GM19452 (cell line): ENCODE data around the gene TTC34.

Experiments used
- ATAC-seq: cut with Tn5 transposase; IDR thresholded peaks from one replicate; pipeline ENCODE4 v1.9.1; 2021; ENCODE audit not compliant: unreplicated experiment

Gene TTC34

GRCh38 chr1:2801535-2802291 lies at the start of gene TTC34:
TTC34 (minus strand) TSS chr1:2801693; CDS start chr1:2800827, 866 bp downstream.
- ATAC-seq: no peak

- ATAC-seq: no peak
These were observed 49.0 kb upstream of the TTC34 start for GRCh38 chr1:2850502-2850901.

GRCh38 chr1:2848006-2848670 lies 46.6 kb upstream of the TTC34 start:
- no peak for ATAC-seq

- ATAC-seq: no peak
These were observed 45.8 kb upstream of the TTC34 start for GRCh38 chr1:2847086-2847985.

- ATAC-seq: no peak
These were observed 44.4 kb upstream of the TTC34 start for GRCh38 chr1:2845869-2846268.

GRCh38 chr1:2840036-2840809 lies 38.7 kb upstream of the TTC34 start:
- no peak for ATAC-seq

- no peak for ATAC-seq
These were observed 36.3 kb upstream of the TTC34 start for GRCh38 chr1:2837823-2838222.

GRCh38 chr1:2837316-2837715 lies 35.8 kb upstream of the TTC34 start:
- no peak for ATAC-seq

GRCh38 chr1:2836333-2836970 lies 35.0 kb upstream of the TTC34 start:
- no peak for ATAC-seq

- ATAC-seq: no peak
These were observed 34.2 kb upstream of the TTC34 start for GRCh38 chr1:2835650-2836159.

GRCh38 chr1:2834741-2835564 lies 33.5 kb upstream of the TTC34 start:
- no peak for ATAC-seq

- no peak for ATAC-seq
These were observed 32.6 kb upstream of the TTC34 start for GRCh38 chr1:2834146-2834475.

- ATAC-seq: no peak
These were observed 32.1 kb upstream of the TTC34 start for GRCh38 chr1:2833454-2834145.

GRCh38 chr1:2832506-2833453 lies 31.3 kb upstream of the TTC34 start:
- no peak for ATAC-seq

GRCh38 chr1:2831596-2832212 lies 30.2 kb upstream of the TTC34 start:
- ATAC-seq: no peak

GRCh38 chr1:2830761-2831425 lies 29.4 kb upstream of the TTC34 start:
- ATAC-seq: no peak
